ENCODE measurements around the gene MAP3K2. TPM values are rescaled to one million over a fixed set of nuclear protein-coding genes. Genes with fewer than 3 reads are reported as not detected.

The MAP3K2 gene
- total RNA-seq, 4 donors from 2014 or later, result 39.4 to 95.4 (median 72.9) TPM

GRCh38 chr2:127293748-127294562, 93.8 kb downstream of the MAP3K2 start, which contains the start of gene ERCC3:
Gene ERCC3 (minus strand): TSS chr2:127294144. CDS start chr2:127294081, 63 bp downstream.
- in situ Hi-C loops (cut with MboI; ENCODE audit: low pct_ligation_motif_present in 1 of 4, low pct_unique_long_range_greater_than_20kb in 1 of 4, low sequenced_read_pairs in 3 of 4) (no loop called here), intact Hi-C loops (cut with DNase I; ENCODE audit: low total_unique reads) (no loop called here)
- Histone ChIP-seq H3K9me3 (no peaks in the 10 kb centered on the region), H3K4me1 (peaks cover 6 to 15% (median 8%) of the 10 kb centered on the region in 4 donors), H3K27me3 (no peaks in the 10 kb centered on the region), H3K27ac (peak within 1 kb of the TSS; percentile 76 to 84 (median 81)), H3K4me3 (peak within 1 kb of the TSS; percentile 59 to 94 (median 80)), H3K36me3 (peaks cover 0 to 21% (median 8%) of the 10 kb centered on the region in 4 donors)
- 0 to 1% methylated on average over 2 to 29 of the region's 55 CpGs for WGBS, 2 donors (ENCODE audit: low coverage in 1 of 2)
- DNase-seq, result peak; percentile 85
- TF ChIP-seq POLR2AphosphoS5 (IDR thresholded peaks at IDR 0.05) (peak; percentile 35 to 73 (median 70)), POLR2A (IDR thresholded peaks at IDR 0.05) (peak; percentile 50)
- TF ChIP-seq, protein P1, sequence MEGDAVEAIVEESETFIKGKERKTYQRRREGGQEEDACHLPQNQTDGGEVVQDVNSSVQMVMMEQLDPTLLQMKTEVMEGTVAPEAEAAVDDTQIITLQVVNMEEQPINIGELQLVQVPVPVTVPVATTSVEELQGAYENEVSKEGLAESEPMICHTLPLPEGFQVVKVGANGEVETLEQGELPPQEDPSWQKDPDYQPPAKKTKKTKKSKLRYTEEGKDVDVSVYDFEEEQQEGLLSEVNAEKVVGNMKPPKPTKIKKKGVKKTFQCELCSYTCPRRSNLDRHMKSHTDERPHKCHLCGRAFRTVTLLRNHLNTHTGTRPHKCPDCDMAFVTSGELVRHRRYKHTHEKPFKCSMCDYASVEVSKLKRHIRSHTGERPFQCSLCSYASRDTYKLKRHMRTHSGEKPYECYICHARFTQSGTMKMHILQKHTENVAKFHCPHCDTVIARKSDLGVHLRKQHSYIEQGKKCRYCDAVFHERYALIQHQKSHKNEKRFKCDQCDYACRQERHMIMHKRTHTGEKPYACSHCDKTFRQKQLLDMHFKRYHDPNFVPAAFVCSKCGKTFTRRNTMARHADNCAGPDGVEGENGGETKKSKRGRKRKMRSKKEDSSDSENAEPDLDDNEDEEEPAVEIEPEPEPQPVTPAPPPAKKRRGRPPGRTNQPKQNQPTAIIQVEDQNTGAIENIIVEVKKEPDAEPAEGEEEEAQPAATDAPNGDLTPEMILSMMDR (IDR thresholded peaks at IDR 0.05), result no peak

DNA sequence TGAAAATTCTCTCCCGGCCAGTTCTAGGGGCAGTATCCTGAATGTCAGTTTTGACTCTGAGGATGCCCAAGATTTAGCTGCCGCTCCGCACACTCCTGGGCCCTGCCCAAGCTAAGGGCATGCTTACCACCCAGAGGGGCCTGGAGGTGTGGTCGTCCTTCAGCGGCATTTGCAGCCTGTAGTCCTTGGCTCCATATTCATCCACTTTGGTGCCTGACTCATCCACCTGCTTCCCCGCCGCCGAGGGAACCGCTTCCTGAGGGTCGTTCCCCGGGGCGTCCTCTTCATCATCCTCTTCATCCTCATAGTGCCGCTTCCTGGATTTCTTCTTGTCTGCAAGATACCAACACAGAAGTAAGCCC, 94.4 kb downstream of the MAP3K2 start:
- intact Hi-C loops (cut with DNase I; ENCODE audit: low total_unique reads) (no loop called here), in situ Hi-C loops (cut with MboI; ENCODE audit: low pct_ligation_motif_present in 1 of 4, low pct_unique_long_range_greater_than_20kb in 1 of 4, low sequenced_read_pairs in 3 of 4) (no loop called here)
- Histone ChIP-seq H3K4me1 (peaks cover 6 to 15% (median 8%) of the 10 kb centered on the region in 4 donors), H3K9me3 (no peaks in the 10 kb centered on the region), H3K27ac (peak overlapping the region; percentile 76 to 84 (median 81)), H3K36me3 (peaks cover 0 to 26% (median 11%) of the 10 kb centered on the region in 4 donors), H3K27me3 (no peaks in the 10 kb centered on the region), H3K4me3 (peak overlapping the region; percentile 59 to 94 (median 80))
- 15% methylated on average over 12 of the region's 13 CpGs; no CpG with 5 or more reads in 1 of the 2 donors for WGBS, 2 donors (ENCODE audit: low coverage in 1 of 2)
- DNase-seq, result no peak
- TF ChIP-seq POLR2A (IDR thresholded peaks at IDR 0.05) (no peak), EP300 (IDR thresholded peaks at IDR 0.05; ENCODE audit: low read depth) (no peak), POLR2AphosphoS5 (IDR thresholded peaks at IDR 0.05) (no peak)
- TF ChIP-seq, protein P1 (IDR thresholded peaks at IDR 0.05), result no peak

GRCh38 chr2:127288274-127288673, 99.5 kb downstream of the MAP3K2 start:
- peaks cover 4 to 7% (median 6%) of the 10 kb centered on the region in 4 donors for H3K4me1 ChIP-seq
- 90 to 96% methylated on average over 2 to 3 of the region's 3 CpGs for WGBS, 2 donors (ENCODE audit: low coverage in 1 of 2)
- intact Hi-C loops (cut with DNase I; ENCODE audit: low total_unique reads), result no loop called here
- no peak for DNase-seq
- no peaks in the 10 kb centered on the region for H3K27me3 ChIP-seq
- no peaks in the 10 kb centered on the region for H3K9me3 ChIP-seq
- no peak overlapping the region for H3K4me3 ChIP-seq
- TF ChIP-seq EP300 (IDR thresholded peaks at IDR 0.05; ENCODE audit: low read depth) (no peak), POLR2AphosphoS5 (IDR thresholded peaks at IDR 0.05) (no peak)
- TF ChIP-seq, protein P1 (IDR thresholded peaks at IDR 0.05), result no peak
- peaks cover 0 to 71% (median 30%) of the 10 kb centered on the region in 4 donors for H3K36me3 ChIP-seq
- H3K27ac ChIP-seq, result no peak overlapping the region
- in situ Hi-C loops (cut with MboI; ENCODE audit: low pct_ligation_motif_present in 1 of 4, low pct_unique_long_range_greater_than_20kb in 1 of 4, low sequenced_read_pairs in 3 of 4), result no loop called here

- Histone ChIP-seq H3K27me3 (no peaks in the 10 kb centered on the region), H3K9me3 (no peaks in the 10 kb centered on the region), H3K4me1 (no peaks in the 10 kb centered on the region), H3K36me3 (peaks cover 0 to 76% (median 28%) of the 10 kb centered on the region in 4 donors), H3K27ac (no peak overlapping the region), H3K4me3 (no peak overlapping the region)
- intact Hi-C loops (cut with DNase I; ENCODE audit: low total_unique reads), result no loop called here
- 80 to 95% methylated on average over 1 to 2 of the region's 2 CpGs for WGBS, 2 donors (ENCODE audit: low coverage in 1 of 2)
- TF ChIP-seq, protein P1 (IDR thresholded peaks at IDR 0.05), result no peak
- TF ChIP-seq POLR2AphosphoS5 (IDR thresholded peaks at IDR 0.05) (no peak), POLR2A (IDR thresholded peaks at IDR 0.05) (no peak)
- in situ Hi-C loops (cut with MboI; ENCODE audit: low pct_ligation_motif_present in 1 of 4, low pct_unique_long_range_greater_than_20kb in 1 of 4, low sequenced_read_pairs in 3 of 4), result no loop called here
- no peak for DNase-seq
These were observed 104.5 kb downstream of the MAP3K2 start for GRCh38 chr2:127283275-127283674.

Data from transverse colon (tissue), 4 donors.